Measurements from ENCODE around the gene MEGF11.

DNA sequence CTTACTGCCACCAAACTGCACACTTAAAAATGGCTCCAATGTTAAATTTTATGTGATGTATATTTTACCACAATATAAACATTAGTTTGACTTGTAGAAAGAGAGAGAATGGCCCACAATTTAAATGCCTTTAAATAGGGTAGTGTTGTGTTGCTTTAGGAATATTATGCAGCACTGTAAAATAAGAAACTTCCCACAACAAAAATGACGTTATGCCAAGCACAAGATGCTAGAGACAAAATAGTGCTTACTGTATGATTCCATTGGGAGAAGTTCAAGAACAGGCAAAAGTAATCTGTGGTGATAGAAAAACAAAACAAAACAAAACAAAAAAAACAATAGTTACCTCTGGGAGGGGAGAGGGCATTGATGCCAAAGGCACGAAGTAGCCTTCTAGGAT is 91.3 kb downstream of the MEGF11 start:
- TF ChIP-seq JUN (IDR thresholded peaks at IDR 0.05) (no peak), POLR2A (IDR thresholded peaks at IDR 0.05; ENCODE audit: low read length) (no peak)
- TF ChIP-seq, protein P1, sequence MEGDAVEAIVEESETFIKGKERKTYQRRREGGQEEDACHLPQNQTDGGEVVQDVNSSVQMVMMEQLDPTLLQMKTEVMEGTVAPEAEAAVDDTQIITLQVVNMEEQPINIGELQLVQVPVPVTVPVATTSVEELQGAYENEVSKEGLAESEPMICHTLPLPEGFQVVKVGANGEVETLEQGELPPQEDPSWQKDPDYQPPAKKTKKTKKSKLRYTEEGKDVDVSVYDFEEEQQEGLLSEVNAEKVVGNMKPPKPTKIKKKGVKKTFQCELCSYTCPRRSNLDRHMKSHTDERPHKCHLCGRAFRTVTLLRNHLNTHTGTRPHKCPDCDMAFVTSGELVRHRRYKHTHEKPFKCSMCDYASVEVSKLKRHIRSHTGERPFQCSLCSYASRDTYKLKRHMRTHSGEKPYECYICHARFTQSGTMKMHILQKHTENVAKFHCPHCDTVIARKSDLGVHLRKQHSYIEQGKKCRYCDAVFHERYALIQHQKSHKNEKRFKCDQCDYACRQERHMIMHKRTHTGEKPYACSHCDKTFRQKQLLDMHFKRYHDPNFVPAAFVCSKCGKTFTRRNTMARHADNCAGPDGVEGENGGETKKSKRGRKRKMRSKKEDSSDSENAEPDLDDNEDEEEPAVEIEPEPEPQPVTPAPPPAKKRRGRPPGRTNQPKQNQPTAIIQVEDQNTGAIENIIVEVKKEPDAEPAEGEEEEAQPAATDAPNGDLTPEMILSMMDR (IDR thresholded peaks at IDR 0.05): no peak
